ENCODE data around the gene DTX1.

- TF ChIP-seq CTCF (IDR thresholded peaks at IDR 0.05) (no peak), POLR2A (IDR thresholded peaks at IDR 0.05) (no peak)
Observed at GRCh38 chr12:113014565-113014964, 42.0 kb upstream of the DTX1 start.
